HFF-Myc (cell line): Measurements from ENCODE around the gene SLC2A5.

Experiments used
- DNase-seq: peaks from one replicate; pipeline ENCODE4 v3.0.0-alpha.2; 2011; ENCODE audit warnings: low read depth; ENCODE audit errors: extremely low read depth
- H3K4me3 ChIP-seq: replicated peaks from 2 replicates; pipeline ENCODE4 v1.5.1; 2011; ENCODE audit warnings: low read depth, mild to moderate bottlenecking, control low read depth, low read length
- CTCF ChIP-seq: IDR thresholded peaks from 2 replicates; pipeline ENCODE4 v1.5.1; 2012; ENCODE audit warnings: mild to moderate bottlenecking, low read depth, low read length, control low read depth; ENCODE audit errors: missing control alignments

Gene SLC2A5

GRCh38 chr1:9073143-9073542 lies 3.7 kb upstream of the SLC2A5 start:
- no peak overlapping the region for H3K4me3 ChIP-seq
- no peak for DNase-seq
- no peak for TF ChIP-seq CTCF

- H3K4me3 ChIP-seq: no peak overlapping the region
- no peak for DNase-seq
- TF ChIP-seq CTCF: no peak
These were observed 2.3 kb upstream of the SLC2A5 start for GRCh38 chr1:9071554-9072235.

GRCh38 chr1:9070486-9070885 lies 1.1 kb upstream of the SLC2A5 start:
- no peak overlapping the region for H3K4me3 ChIP-seq
- no peak for DNase-seq
- no peak for TF ChIP-seq CTCF

GRCh38 chr1:9068981-9069325 lies 482 bp downstream of the SLC2A5 start:
- no peak for TF ChIP-seq CTCF
- no peak for DNase-seq
- no peak overlapping the region for H3K4me3 ChIP-seq

GRCh38 chr1:9066945-9067807 lies 2.3 kb downstream of the SLC2A5 start:
- no peak for TF ChIP-seq CTCF
- peak; percentile 52 for DNase-seq
- no peak overlapping the region for H3K4me3 ChIP-seq

- no peak for TF ChIP-seq CTCF
- H3K4me3 ChIP-seq: no peak overlapping the region
- no peak for DNase-seq
These were observed 4.2 kb downstream of the SLC2A5 start for GRCh38 chr1:9065213-9065751.
